GM15510 (cell line): ENCODE data around the gene SH3PXD2A.

ENCODE experiments used
- POLR2A ChIP-seq: IDR thresholded peaks from 3 replicates; pipeline ENCODE4 v1.6.1; 2011; ENCODE audit warnings: borderline replicate concordance; ENCODE audit not compliant: insufficient read length; ENCODE audit errors: extremely low read depth

SH3PXD2A gene

DNA sequence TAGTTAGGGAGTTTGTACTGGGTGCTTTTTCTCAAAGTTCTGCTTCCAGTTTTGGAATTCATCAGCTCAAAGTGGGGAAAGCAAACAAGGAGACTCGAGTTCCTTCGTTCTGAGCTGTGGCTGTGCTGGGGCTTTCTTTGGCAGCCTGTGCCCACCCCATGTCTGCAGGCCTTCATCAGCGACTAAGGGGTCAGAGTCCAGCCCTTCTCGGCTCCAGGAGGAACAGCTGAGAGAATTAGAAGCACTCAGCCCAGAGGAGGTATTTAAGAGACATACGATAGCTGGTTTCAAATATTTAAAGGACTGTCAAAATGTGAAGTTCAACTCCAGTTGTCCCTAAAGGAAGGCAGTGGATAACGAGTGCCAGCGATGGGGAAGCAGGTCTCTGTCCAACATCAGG, 41.3 kb downstream of the SH3PXD2A start:
- TF ChIP-seq POLR2A, result no peak

DNA sequence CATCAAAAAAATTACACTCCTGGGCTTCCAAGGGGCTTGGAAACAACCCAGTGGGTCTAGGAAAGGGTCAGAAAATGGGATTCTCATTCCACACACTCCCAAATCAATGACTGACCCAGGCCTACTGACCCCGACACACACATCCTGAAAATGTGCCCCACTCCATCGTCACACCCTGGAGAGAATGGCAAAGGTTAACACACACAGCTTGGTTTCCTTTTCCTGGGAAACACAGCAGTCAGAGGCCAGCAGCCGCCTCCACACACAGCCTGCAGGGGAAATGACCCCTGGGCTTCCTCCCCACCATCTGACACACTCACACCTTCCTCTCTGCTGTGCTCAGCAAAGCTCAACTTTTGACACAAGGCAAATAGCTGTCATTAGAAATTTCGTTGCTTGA, 42.9 kb downstream of the SH3PXD2A start:
- TF ChIP-seq POLR2A, result no peak

DNA sequence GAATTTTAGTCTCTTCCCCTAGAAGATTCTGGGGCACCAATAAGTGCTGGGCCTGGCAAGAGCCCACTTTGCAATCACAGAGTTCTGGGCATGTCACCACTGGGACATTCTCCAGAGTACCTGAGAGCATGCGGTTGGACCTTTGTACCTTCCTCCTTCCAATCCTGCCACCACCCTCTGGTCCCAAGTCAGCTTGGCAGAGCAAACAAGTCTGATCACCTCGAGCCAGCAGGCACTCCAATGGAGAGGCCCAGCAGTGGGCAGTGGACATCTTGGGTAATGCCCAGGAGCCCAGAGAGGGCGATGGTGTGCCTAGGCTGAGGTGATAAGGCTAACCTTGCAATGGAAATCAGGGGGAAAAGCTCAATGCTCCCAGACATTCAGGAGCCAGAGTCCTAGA, 43.4 kb downstream of the SH3PXD2A start:
- no peak for TF ChIP-seq POLR2A

DNA sequence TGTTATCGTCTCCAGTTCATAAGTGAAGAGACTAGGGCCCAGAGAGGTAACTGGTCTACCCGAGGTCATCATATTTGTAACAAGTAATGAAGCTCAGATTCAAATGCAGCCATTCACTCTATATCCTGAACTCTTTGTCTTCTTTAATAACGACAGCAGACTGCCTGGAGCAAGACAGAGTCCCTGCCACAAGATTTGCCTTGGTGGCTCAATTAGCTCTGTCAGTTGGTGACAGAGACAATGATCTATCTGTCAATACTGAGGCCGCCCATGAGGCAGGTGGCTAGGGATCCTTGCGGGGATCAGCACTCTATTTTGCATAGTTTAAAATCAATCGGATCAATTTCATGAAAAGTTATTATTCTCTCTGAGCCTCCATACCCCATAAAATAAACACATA, 43.9 kb downstream of the SH3PXD2A start:
- TF ChIP-seq POLR2A, result no peak

DNA sequence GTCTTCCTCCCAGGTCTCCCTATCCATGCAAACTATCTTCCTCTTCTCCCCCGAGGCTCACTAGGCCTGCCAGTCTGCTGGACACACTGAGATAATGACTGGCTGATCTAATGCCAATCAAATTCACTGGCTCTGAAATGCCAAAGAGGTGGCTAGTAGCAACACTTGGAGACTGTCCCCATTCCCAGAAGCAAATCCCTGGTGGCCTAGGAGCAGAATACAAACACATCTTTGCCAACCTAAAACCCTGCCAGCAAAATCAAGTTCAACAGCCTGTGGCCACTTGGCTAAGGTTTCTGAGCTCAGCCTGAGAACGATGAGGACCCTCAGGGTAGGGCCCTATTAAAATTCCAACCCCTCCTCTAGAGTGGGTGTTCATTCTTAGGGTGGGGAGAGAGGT, 46.6 kb downstream of the SH3PXD2A start:
- no peak for TF ChIP-seq POLR2A

DNA sequence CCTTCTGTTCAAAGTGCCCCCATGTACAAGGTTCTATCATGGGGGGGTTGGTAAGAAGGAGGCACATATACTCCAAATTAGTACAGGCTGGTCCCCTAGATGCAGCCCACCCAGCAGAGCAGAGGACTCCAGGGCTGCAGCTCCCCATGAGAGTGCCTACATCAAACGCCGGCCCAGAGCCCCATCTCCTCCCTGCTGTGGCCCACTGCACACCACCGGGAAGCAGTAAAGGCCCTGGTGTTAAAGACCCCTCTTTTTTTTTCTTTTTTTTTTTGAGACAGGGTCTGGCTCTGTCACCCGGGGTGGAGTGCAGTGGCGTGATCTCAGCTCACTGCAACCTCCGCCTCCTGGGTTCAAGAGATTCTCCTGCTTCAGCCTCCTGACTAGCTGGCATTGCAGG, 47.4 kb downstream of the SH3PXD2A start:
- TF ChIP-seq POLR2A, result no peak

DNA sequence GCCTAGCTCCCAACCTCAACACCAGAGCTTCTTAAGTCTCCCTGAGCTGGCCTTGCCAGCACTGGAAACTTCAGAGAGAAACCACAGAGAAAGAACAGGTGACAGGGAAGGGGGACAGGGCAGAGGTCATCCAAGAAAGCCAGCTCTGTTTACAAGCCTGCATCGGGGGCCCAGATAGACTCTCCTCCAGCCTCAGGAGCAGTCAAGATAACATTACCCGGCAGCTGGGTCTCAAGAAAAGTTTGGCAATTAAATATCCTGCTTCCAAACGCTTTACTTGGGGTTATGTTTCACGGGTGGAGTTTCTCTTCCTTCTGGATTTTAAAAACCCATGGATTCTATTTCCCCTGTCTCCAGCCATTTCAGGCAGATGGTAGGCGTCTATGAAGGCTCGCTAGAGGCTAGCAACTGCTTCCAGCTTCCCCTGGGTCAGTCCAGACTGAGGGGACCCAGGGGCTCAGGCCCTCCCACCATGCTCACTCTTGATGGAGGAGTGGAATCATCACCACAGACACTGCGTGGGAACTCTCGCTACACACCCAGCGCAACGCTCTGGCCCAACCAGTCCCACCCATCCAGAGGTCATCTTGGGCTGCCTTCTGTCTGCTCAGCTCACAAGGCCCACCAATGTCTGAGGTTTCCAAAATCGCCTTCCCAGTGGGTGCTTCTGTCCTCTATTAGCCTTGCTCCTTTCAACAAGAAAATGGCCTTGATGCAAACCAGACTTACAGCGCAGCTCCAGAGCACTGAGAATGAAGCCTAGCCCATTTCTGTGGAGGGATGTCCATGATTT, 48.8 kb downstream of the SH3PXD2A start:
- no peak for TF ChIP-seq POLR2A

DNA sequence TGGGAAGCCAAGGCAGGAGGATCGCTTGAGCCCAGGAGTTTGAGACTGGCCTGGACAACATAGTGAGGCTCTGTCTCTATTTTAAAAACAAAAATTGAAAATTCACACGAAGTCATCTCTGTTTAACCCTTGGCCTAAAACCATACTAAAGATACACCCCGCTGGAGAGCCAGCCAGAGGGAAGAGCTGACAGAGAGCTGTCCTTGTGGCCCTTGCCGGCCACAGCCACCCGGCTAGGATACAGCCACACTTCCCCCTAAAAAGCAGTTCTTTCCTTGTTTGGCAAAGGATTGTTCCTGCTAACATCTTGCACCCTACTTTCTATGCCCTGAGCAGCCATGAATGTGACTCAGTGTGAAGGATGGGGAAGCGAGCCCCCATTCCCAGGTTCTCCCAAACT, 49.6 kb downstream of the SH3PXD2A start:
- TF ChIP-seq POLR2A, result no peak

DNA sequence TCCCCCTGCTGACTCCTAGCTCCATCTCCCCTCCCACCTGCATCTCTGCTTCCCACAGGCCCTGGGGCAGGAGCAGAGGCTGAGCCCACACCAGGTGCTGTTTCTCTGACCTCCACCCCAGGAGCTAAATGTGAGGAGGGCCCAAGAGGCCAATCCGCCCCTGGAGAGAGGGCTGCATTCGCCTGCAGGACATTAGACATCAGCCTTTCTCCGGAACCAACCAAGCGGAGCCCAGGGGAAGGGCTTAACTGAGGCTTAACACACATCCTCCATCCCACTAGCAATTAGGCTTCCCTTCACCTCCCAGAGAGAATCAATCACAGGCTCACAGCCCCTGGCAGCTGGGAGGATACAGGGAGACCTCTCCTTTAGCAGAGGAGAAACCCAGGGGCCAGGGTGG, 50.5 kb downstream of the SH3PXD2A start:
- TF ChIP-seq POLR2A, result no peak

DNA sequence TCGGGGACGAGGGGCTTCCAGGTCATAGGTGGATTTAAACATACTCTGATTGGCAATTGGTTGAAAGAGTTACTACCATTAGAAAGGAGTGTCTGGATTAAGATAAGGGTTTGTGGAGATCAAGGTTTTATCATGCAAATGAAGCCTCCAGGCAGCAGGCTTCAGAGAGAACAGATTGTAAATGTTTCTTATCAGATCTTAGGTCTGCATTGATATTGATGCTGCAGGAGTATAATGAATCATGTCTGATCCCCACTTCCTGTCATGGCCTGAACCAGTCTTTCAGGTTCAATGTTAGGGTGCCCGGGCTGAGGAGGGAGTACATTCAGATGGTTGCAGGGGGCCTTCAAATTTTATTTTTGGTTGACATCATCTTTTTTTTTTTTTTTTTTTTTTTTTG, 51.4 kb downstream of the SH3PXD2A start:
- TF ChIP-seq POLR2A, result no peak

DNA sequence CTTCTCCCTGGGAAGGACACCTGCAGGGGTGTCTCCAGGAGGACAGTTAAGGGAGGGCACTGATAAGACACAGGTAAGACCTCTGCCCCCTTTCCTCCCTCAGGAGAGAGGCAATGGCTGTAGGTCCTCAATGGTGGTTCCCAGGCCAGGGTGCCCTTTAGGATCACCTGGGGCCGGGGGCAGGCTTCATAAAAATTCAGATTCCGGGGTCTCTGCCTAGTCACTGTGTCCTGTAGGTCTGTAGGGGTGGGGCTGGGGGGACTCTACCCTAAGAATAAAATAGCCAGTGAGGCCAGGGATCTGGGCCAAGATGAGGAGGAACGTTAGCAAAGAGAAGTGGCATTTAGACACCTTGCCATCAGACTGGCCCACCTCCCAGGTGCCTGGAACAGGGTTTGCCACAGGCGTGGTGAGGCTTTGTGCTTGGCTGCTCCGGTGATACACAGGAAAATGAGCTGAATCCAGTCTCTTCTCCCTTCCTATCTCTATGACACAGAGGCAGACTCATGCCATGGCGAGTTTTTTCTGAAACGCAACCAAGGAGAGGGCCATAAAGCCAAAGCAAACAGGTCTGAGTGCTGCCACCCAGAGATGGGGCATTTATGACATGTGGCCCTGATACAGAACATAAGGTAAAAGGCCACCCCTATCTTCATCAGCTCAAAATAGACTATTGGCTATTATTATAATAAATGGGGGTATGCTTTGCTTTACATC, 52.6 kb downstream of the SH3PXD2A start:
- no peak for TF ChIP-seq POLR2A

DNA sequence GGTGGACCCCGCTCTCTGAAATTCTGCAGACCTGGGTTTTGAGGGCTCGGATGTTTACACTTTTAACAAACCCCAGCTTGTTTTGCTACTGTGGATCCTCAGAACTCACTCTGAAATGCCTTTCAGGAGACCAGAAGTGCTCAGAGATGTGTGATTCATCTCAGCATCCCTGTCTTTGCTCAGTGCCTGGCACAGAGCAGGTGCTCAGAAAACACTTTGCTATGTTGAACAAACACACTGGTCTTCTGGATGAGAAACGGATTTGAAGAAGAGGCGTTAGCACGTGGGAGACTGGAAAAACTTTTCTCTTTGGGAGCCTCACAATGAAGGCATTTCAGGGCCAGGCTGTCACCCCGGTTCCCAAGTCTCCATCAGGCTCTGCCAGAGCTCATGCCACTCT, 53.3 kb downstream of the SH3PXD2A start:
- TF ChIP-seq POLR2A, result no peak

DNA sequence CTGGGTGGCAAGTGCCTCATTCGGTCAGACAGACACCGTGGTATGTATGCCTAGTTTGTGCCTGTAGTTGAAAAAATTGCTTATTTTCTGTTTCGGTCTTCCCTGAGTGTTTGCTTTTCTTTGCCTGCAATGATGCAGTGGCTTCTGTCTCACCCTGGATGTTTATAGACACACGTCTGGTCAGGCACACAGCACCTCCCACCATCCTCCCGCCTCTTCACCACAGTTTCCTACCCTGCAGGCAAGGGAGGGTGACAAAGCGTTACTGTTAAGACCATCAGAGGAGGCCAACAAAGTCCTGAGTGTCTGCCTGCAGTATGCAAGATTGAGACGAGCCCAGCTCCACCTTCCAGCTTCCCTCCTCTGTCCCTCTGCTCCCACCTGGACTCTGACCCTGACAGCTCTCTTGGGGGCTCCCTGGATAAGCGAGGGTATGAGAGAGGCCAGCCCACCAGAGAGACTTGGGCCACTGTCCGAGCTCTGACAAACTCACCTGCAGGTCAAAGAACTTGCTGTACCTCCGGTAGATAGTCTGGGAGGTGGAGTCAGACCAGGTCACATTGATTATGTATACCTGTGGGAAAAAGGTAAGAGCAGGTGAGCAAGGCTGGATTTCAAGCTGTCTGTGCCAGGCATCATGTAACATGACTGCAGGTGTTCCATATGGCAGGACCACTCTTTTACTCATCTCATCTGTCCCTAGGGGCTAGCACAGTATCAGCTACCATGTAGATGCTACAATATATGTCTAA, 54.4 kb downstream of the SH3PXD2A start:
- no peak for TF ChIP-seq POLR2A

DNA sequence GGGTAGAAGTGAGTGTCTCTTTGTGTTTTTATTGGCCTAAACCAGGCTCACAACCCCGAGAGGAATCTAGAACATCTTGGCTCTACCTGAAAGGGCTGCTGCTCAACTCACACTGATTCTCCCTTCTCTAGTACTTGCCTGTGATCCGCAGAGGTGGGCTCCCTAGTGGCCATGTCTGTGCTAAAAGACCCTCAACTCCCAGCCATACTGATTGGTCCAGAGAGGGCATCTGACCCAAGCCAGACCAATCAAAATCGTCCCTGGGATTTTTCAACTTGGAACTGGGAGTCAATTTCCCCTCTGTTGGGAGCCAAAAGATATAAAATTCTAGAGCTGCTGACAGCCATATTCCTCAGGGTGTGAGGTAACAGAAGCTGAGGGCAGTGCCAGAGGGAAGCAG, 55.3 kb downstream of the SH3PXD2A start:
- TF ChIP-seq POLR2A, result no peak

DNA sequence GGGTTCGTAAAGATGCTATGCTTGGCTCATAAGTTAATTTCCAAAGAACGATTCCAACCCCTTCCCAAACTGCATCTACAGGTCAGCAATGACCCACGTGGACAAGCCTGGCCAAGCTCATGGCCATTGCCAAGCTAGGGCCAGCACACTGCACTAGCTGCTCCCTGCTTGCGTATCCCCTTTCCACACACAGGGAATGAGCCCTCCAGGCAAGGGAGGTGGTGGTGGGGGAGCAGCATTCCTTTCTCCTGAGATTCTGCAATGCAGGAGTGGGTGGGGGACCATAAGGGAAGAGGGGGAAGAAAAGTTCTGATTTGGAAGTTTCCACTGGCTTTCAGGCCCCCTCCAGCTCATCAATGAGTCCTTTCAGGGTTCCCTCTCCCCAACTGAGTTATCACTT, 56.0 kb downstream of the SH3PXD2A start:
- TF ChIP-seq POLR2A, result no peak
